GM12891 (cell line): ENCODE data around the gene MYADML2.

Experiments used
- POLR2A ChIP-seq: IDR thresholded peaks from 2 replicates; pipeline ENCODE4 v1.6.1; 2011; ENCODE audit warnings: low read depth, low read length, control low read depth
- POLR2AphosphoS5 ChIP-seq: IDR thresholded peaks from 2 replicates; pipeline ENCODE4 v1.6.1; 2011; ENCODE audit warnings: low read depth, low read length, control low read depth
- SPI1 ChIP-seq: IDR thresholded peaks from 2 replicates; pipeline ENCODE4 v1.6.1; 2011; ENCODE audit warnings: low read depth, low read length, control low read depth

DNA sequence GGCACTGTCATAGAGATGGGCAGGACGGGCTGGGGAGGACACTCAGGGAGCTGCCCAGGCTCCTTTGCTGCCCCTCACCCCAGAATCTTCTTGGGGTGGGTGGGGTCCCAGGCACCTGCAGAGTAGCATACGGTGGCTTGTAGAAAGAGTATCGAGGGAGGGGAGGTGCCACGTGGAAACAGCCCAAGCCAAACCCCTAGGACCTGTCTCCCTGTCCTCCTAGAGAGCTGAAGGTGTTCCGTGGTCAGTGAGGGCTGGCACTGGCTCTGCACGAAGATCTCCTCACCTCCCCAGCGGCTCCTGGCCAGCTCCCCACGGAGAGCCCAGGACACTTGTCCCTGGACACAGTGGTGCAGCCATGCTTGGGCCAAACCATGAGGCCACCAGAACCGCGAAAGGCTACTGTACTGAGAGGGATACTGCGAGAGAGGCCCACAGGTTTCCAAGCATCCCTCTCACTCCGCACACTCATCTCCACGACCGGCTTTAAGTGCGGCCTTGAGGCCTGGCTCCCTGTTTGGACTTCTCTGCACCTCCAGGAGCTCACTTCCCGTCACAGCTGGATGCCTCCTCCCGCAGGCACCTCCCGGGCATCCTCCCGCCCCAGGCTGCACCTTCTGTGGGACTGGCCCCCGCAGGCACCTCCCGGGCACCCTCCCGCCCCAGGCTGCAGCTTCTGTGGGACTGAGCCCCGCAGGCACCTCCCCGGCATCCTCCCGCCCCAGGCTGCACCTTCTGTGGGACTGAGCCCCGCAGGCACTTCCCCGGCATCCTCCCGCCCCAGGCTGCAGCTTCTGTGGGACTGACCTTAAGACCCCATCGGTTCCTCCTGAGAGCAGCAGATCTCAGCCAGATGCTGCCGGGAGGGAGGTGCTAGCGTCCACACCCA lies 17.5 kb downstream of the MYADML2 start:
- TF ChIP-seq POLR2A (no peak), POLR2AphosphoS5 (no peak), SPI1 (no peak)
